GM12864 (cell line): Measurements from ENCODE around the gene MFAP5.

ENCODE experiments used
- DNase-seq: peaks from one replicate; pipeline ENCODE4 v3.0.0-alpha.2; 2011; ENCODE audit warnings: low read depth
- H3K4me3 ChIP-seq: 2 replicates; pipeline ENCODE4 v1.5.1; 2011; ENCODE audit warnings: mild to moderate bottlenecking, low read depth, low read length, control low read depth
- CTCF ChIP-seq: IDR thresholded peaks from 2 replicates; pipeline ENCODE4 v1.5.1; 2011; ENCODE audit warnings: low read depth, mild to moderate bottlenecking, moderate library complexity, low read length, control low read depth, inconsistent platforms; ENCODE audit errors: missing control alignments

Gene MFAP5

GRCh38 chr12:8698132-8698851, 35.7 kb upstream of the MFAP5 start:
- H3K4me3 ChIP-seq = peak overlapping the region; percentile 83
- no peak for DNase-seq
- TF ChIP-seq CTCF = no peak

- no peak for TF ChIP-seq CTCF
- peak within 1 kb of the TSS; percentile 83 for H3K4me3 ChIP-seq
- no peak for DNase-seq
Measured at GRCh38 chr12:8697476-8698131, 35.0 kb upstream of the MFAP5 start, which contains the start of gene RIMKLB. TSS of gene RIMKLB (plus strand) at chr12:8697991. CDS start at chr12:8713867, 15,876 bp downstream.

DNA sequence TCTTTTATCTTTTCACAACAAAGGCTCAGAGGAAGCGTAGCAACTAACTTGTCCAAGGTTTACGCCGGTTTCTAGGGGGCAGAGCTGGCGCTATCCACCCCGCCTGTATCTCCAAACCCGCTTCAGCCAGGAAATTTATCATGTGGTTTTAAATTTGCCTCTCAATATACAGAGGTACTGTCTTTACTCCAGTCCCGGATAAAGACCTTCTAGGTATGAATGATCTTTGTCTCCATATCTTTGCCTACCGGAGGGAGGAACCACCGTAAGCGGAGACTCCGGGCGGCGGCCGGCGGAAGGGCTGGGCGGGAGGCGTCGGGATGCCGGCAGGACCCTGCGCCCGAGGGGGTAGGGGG, 34.5 kb upstream of the MFAP5 start:
- peak overlapping the region; percentile 62 for H3K4me3 ChIP-seq
- TF ChIP-seq CTCF = no peak
- DNase-seq = no peak

- no peak for TF ChIP-seq CTCF
- DNase-seq = no peak
- H3K4me3 ChIP-seq = no peak overlapping the region; the same call in 1 of the 2 replicates
Measured at GRCh38 chr12:8696442-8697090, 33.9 kb upstream of the MFAP5 start.

DNA sequence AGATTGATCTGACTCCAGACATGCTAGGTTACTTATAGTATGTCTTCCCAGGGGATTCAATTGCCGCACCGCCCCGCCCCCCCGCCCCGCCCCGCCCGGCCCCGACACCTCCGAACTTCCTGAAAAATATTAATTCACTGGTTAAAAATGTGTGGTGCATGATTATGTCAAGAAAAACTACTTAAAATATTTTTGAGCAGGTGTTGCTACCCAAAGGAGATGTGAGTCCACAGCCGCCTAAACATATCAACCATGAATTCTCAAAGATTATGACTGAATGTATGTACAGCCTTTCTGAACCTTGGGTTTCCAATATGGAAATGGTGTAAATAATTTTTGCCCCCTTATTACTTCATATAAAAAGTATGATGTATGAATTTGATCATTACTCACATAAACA, 32.5 kb upstream of the MFAP5 start:
- DNase-seq = no peak
- no peak for TF ChIP-seq CTCF
- no peak overlapping the region for H3K4me3 ChIP-seq

GRCh38 chr12:8692573-8692972, 29.9 kb upstream of the MFAP5 start:
- no peak for DNase-seq

More at GRCh38 chr12:8692573-8692972, 29.9 kb upstream of the MFAP5 start:
- TF ChIP-seq CTCF = no peak
- no peak overlapping the region for H3K4me3 ChIP-seq
